NCI-H82 (cell line): ENCODE measurements around the gene MALT1.
"Not testable (repeated sequence)": the region's sequence is repeated elsewhere in the genome, so short reads cannot be mapped to it uniquely, and the experiment has no call there.

Source experiments
- DNase-seq: peaks from one replicate; lab custom pipeline; 2025; lab: John Stamatoyannopoulos, UW

Gene MALT1

GRCh38 chr18:58671111-58671631, at the start of gene MALT1:
Gene MALT1 (plus strand): TSS chr18:58671465. CDS start chr18:58671644, 179 bp downstream.
- DNase-seq: peak; percentile 98

GRCh38 chr18:58624011-58624410, 47.3 kb upstream of the MALT1 start:
- no peak for DNase-seq

GRCh38 chr18:58625839-58626238, 45.4 kb upstream of the MALT1 start:
- no peak for DNase-seq

GRCh38 chr18:58630071-58630470, 41.2 kb upstream of the MALT1 start:
- DNase-seq: no peak

- DNase-seq: no peak
These were observed 40.0 kb upstream of the MALT1 start for GRCh38 chr18:58631301-58631700.

GRCh38 chr18:58632552-58632951, 38.7 kb upstream of the MALT1 start:
- no peak for DNase-seq

- DNase-seq: no peak
These were observed 37.4 kb upstream of the MALT1 start for GRCh38 chr18:58633874-58634273.

GRCh38 chr18:58635891-58636290, 35.4 kb upstream of the MALT1 start:
- no peak for DNase-seq

- DNase-seq: no peak
These were observed 34.1 kb upstream of the MALT1 start for GRCh38 chr18:58637197-58637596.

- no peak for DNase-seq
These were observed 33.3 kb upstream of the MALT1 start for GRCh38 chr18:58637946-58638345.

- DNase-seq: no peak
These were observed 32.8 kb upstream of the MALT1 start for GRCh38 chr18:58638441-58638840.

- DNase-seq: no peak
These were observed 32.0 kb upstream of the MALT1 start for GRCh38 chr18:58639237-58639636.

- DNase-seq: no peak
These were observed 31.4 kb upstream of the MALT1 start for GRCh38 chr18:58639751-58640427.

GRCh38 chr18:58640428-58640805, 30.8 kb upstream of the MALT1 start:
- DNase-seq: no peak

GRCh38 chr18:58640891-58641610, 30.2 kb upstream of the MALT1 start:
- DNase-seq: no peak

- not testable (repeated sequence) for DNase-seq
These were observed 27.7 kb upstream of the MALT1 start for GRCh38 chr18:58643557-58643956.

- no peak for DNase-seq
These were observed 25.9 kb upstream of the MALT1 start for GRCh38 chr18:58645398-58645797.

GRCh38 chr18:58646334-58646862, 24.9 kb upstream of the MALT1 start:
- DNase-seq: no peak

GRCh38 chr18:58649966-58650816, 21.1 kb upstream of the MALT1 start:
- DNase-seq: no peak

GRCh38 chr18:58650830-58651229, 20.4 kb upstream of the MALT1 start:
- not testable (repeated sequence) for DNase-seq

- DNase-seq: not testable (repeated sequence)
These were observed 18.0 kb upstream of the MALT1 start for GRCh38 chr18:58653144-58653722.
